ENCODE data around the gene WNT8B. TPM values are rescaled to one million over a fixed set of nuclear protein-coding genes. Genes with fewer than 3 reads are reported as not detected.

WNT8B gene
- total and polyA plus RNA-seq, 10 donors, result 0.03 TPM; not detected in 9

DNA sequence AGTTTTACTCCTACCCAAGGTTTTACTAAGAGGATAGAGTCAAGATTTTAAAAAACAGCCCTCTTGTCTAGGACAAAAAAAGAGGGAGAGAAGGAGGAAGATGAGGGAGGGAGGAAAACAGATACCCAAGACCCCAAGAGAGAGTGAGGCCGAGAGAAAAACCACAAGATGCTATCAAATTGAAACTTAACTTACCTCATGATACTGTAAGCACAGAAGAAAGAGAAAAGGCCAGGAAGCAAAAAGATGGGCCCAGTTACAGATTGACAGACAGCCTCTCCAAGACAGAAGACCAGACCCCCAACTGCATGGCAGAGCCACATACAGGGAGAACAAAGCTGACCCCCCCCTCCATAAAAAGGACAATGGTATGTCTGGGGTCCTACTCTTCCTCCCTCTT, 45.5 kb downstream of the WNT8B start:
- H3K36me3 ChIP-seq, result peaks cover 0 to 83% (median 11%) of the 10 kb centered on the region in 6 donors
- no peaks in the 10 kb centered on the region for H3K27me3 ChIP-seq (replicated peaks in 1 of 7)
- intact Hi-C loops (cut with DNase I; ENCODE audit: low total_unique reads), result loop anchor here (5.0 kb wide), 1 partner anchor 76 kb away; no protein-coding TSS in a partner anchor
- peaks cover 0 to 48% (median 20%) of the 10 kb centered on the region in 6 donors for H3K4me1 ChIP-seq
- H3K27ac ChIP-seq, result peak overlapping the region in 3 of 8 donors; percentile 46 to 66 (median 50)
- H3K9me3 ChIP-seq, result no peaks in the 10 kb centered on the region
- H3K4me3 ChIP-seq, result no peak overlapping the region
- 30 to 59% (median 50%) methylated on average over 1 of the region's 1 CpG for WGBS, 5 donors
- TF ChIP-seq POLR2A (IDR thresholded peaks at IDR 0.05) (no peak), POLR2AphosphoS5 (IDR thresholded peaks at IDR 0.05) (no peak)
- TF ChIP-seq, protein P1, sequence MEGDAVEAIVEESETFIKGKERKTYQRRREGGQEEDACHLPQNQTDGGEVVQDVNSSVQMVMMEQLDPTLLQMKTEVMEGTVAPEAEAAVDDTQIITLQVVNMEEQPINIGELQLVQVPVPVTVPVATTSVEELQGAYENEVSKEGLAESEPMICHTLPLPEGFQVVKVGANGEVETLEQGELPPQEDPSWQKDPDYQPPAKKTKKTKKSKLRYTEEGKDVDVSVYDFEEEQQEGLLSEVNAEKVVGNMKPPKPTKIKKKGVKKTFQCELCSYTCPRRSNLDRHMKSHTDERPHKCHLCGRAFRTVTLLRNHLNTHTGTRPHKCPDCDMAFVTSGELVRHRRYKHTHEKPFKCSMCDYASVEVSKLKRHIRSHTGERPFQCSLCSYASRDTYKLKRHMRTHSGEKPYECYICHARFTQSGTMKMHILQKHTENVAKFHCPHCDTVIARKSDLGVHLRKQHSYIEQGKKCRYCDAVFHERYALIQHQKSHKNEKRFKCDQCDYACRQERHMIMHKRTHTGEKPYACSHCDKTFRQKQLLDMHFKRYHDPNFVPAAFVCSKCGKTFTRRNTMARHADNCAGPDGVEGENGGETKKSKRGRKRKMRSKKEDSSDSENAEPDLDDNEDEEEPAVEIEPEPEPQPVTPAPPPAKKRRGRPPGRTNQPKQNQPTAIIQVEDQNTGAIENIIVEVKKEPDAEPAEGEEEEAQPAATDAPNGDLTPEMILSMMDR (IDR thresholded peaks at IDR 0.05 in 8 of 11, conservative IDR thresholded peaks at IDR 0.05 in 3 of 11), result no peak
- DNase-seq, result no peak

DNA sequence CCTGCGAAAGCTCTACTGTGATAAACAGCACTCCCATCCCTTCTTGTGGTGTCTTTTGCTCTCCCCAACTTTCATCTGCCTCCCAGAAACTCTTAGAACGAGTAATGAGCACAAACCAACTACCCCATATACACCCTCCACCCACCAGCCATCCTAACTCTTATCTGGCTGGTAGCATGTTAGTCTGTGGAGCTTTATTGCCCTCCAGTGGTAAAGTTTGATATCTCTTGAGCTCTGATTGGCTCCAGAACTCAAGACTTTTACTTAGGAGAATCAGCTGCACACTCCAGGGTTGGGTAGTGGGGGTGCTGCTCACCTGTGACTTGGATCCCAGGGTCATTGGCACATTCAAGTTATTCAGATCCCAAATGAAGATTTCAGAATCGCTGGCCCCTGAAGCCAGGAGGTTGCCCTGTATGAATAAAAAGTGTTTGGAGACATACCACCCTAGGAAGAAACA, 45.9 kb downstream of the WNT8B start:
- DNase-seq, result no peak
- peak overlapping the region in 3 of 8 donors; percentile 46 to 66 (median 50) for H3K27ac ChIP-seq
- peaks cover 0 to 84% (median 11%) of the 10 kb centered on the region in 6 donors for H3K36me3 ChIP-seq
- intact Hi-C loops (cut with DNase I; ENCODE audit: low total_unique reads), result loop anchor here (5.0 kb wide), 1 partner anchor 76 kb away; no protein-coding TSS in a partner anchor
- H3K4me1 ChIP-seq, result peaks cover 0 to 48% (median 20%) of the 10 kb centered on the region in 6 donors
- WGBS, 5 donors, result 44 to 63% (median 54%) methylated on average over 3 of the region's 3 CpGs
- no peak for TF ChIP-seq POLR2A (IDR thresholded peaks at IDR 0.05)
- TF ChIP-seq, protein P1 (IDR thresholded peaks at IDR 0.05 in 8 of 11, conservative IDR thresholded peaks at IDR 0.05 in 3 of 11), result peak in 9 of 11 experiments; percentile 28 to 69 (median 51)
- TF ChIP-seq POLR2AphosphoS5 (IDR thresholded peaks at IDR 0.05), result no peak
- H3K9me3 ChIP-seq, result no peaks in the 10 kb centered on the region
- H3K27me3 ChIP-seq (replicated peaks in 1 of 7), result no peaks in the 10 kb centered on the region
- H3K4me3 ChIP-seq, result no peak overlapping the region

DNA sequence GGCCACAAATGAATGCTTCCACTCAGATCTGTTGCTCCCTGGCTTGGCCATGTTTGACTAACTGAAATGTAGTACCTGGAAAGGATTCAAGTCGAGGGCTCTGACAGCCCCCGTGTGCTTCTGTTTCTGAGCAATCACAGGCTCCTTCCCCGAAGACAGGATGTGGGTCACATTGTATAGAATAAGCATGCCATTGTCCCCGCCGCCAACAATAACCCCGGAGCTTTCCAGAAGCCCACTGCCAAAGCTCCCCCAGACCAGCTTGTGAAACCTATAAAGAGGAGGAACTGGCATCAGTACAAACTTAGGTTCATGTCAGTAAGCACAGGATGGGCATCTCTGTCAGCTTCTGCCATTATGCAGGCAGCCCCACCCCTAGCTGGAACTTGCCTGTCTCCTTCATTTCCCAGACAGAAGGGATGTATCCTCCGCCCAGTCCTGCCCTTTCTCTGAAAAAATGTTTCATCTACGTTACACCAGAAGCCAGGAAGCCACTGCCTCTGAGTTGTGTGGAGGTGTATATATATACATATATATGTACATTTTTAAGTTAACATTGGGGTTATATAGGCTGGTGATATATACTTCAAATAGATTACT, 46.5 kb downstream of the WNT8B start:
- WGBS, 5 donors, result 64 to 75% (median 67%) methylated on average over 8 of the region's 8 CpGs
- H3K27ac ChIP-seq, result peak overlapping the region in 4 of 8 donors; percentile 11 to 66 (median 48)
- intact Hi-C loops (cut with DNase I; ENCODE audit: low total_unique reads), result loop anchor here (5.0 kb wide), 1 partner anchor 77 kb away; no protein-coding TSS in a partner anchor
- peaks cover 0 to 48% (median 20%) of the 10 kb centered on the region in 6 donors for H3K4me1 ChIP-seq
- TF ChIP-seq POLR2AphosphoS5 (IDR thresholded peaks at IDR 0.05) (no peak), POLR2A (IDR thresholded peaks at IDR 0.05) (no peak)
- TF ChIP-seq, protein P1 (IDR thresholded peaks at IDR 0.05 in 8 of 11, conservative IDR thresholded peaks at IDR 0.05 in 3 of 11), result no peak
- no peaks in the 10 kb centered on the region for H3K27me3 ChIP-seq (replicated peaks in 1 of 7)
- H3K9me3 ChIP-seq, result no peaks in the 10 kb centered on the region
- no peak for DNase-seq
- H3K4me3 ChIP-seq, result no peak overlapping the region
- H3K36me3 ChIP-seq, result peaks cover 0 to 82% (median 11%) of the 10 kb centered on the region in 6 donors
